Skeletal muscle cell (primary cell): ENCODE data around the gene HSPA8.

Experiments
- DNase-seq: peaks from one replicate; pipeline ENCODE4 v3.0.0-alpha.2; 2010; ENCODE audit warnings: low read depth
- H3K4me3 ChIP-seq: 2 replicates; pipeline ENCODE4 v1.5.1; 2011; ENCODE audit warnings: low read depth, mild to moderate bottlenecking, control low read depth, low read length, moderate library complexity

The HSPA8 gene

DNA sequence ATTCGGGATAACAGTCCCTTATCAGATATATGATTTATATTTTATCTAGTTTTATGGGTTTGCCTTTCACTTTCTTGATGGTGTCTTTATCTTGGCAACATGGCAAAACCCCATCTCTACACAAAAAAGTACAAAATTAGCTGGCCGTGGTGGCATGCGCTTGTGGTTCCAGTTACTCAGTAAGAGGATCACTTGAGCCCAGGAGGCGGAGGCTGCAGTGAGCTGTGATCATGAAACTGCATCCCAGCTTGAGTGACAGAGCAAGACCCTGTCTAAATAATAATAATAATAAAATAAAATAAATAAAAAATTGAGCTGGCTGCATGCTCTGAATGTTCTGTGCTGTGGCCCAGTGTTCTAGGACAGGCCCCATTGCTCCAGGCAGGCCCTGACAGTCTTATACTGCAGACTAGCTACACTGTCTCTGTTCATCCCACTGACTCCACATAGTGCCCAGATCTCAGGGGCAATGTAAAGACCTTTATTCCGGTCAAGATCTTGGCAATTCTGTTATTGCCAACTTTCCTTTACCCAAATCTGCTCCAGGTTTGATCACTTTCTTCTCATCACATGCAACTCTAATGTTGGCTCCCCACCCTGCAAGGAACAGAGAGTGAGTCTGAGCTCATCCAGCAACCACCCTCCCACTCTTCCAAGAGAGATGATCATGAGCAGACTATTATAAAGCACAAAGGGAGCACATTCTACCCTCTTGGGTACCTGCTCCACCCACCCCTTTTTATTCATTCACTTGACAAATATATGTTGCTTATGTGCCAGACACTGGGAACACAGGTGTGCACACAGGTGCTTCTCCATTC, 8.8 kb downstream of the HSPA8 start:
- H3K4me3 ChIP-seq, result no peak overlapping the region
- DNase-seq, result no peak

DNA sequence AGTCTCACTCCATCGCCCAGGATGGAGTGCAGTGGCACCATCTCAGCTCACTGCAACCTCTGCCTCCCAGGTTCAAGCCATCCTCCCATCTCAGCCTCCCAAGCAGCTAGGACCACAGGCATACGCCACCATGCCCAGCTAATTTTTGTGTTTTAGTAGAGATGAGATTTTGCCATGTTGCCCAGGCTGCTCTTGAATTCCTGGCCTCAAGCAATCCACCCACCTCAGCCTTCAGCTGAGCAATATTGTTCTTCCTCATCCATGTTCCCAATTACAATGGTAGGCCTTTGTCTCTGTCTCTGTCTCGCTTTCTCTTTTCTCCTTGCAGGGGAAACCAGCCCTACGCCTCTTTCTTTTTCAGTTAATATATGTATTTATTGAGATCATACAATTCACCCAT, 10.3 kb downstream of the HSPA8 start:
- DNase-seq, result no peak
- no peak overlapping the region for H3K4me3 ChIP-seq

GRCh38 chr11:123051146-123051545, 10.8 kb downstream of the HSPA8 start:
- no peak overlapping the region for H3K4me3 ChIP-seq
- no peak for DNase-seq

- H3K4me3 ChIP-seq, result no peak overlapping the region
- DNase-seq, result no peak
Measured at GRCh38 chr11:123047947-123048293, 14.0 kb downstream of the HSPA8 start.

DNA sequence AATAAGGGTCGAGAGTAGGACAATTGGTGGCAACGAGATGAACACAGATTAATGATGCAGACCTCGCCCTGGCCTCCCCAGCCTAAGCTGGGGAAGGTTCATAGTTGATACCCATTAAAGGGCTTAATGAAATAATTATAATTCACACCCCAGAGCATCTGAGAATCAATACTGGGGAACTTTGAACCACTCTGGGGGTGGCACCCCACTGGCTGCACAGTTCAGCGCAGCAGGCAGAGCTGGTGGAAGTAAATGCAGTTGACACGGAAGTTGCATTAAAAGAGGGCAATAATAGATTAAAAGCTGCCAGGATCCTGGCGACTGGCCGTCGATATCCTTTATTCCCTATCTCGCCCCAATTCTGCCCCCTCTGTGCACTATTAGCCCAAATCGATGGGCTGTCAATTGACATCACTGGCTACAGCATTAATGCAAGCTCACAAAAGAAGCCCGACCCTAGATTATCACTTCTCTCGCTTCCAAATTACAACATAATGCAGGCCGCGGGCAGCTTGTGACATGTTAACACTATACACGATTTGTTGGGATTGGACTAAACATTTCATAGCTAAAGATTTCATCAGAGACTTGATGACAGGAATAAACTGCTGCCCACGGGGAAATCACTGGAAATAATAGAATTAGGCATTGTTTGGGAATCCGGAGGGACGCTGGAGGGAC, 14.5 kb downstream of the HSPA8 start:
- H3K4me3 ChIP-seq, result no peak overlapping the region
- DNase-seq, result no peak

DNA sequence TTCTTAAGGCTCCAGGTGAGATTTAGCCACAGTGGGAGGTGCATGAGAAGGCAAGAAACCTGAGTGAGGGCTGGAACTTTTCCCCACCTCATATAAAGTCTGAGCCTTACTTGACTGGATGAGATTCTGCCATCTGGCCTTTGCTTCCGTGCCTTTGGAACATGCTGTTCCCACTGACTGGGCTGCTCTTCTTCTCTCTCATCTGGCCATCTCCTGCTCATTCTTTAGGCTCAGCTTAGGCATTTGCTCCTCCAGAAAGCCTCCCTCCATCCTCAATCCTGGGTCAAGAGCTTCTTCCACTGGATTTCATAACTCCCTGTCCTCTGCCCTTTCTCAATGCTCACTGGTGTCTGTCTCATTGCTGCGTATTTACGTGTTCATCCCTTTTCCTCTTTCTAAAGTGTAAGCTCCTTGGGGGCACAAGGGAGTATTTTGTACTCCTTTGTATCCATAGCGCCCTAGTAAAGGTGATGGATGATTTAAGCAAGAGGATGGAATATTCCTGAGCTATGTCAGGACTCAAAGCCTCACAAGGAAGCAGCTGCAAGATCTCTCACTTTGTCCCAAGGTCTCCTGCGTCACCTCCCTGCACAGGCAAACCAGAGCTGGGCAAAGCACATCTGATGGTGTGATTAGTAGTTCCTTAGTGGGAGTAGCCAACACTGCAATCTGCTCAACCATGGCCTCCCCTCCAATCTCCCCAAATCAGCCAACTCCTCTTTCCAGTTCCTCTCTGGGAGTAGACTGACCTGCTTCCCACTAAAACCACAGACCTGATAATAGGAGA, 15.3 kb downstream of the HSPA8 start:
- no peak overlapping the region for H3K4me3 ChIP-seq
- peak; percentile 43 for DNase-seq

- no peak for DNase-seq
- no peak overlapping the region for H3K4me3 ChIP-seq
Measured at GRCh38 chr11:123045101-123045500, 16.8 kb downstream of the HSPA8 start.

- no peak for DNase-seq
- no peak overlapping the region for H3K4me3 ChIP-seq
Measured at GRCh38 chr11:123041185-123041584, 20.8 kb downstream of the HSPA8 start.

GRCh38 chr11:123040111-123040432, 21.9 kb downstream of the HSPA8 start:
- no peak for DNase-seq

GRCh38 chr11:123035831-123036230, 26.1 kb downstream of the HSPA8 start:
- H3K4me3 ChIP-seq, result no peak overlapping the region

More at GRCh38 chr11:123040111-123040432, 21.9 kb downstream of the HSPA8 start:
- no peak overlapping the region for H3K4me3 ChIP-seq

GRCh38 chr11:123034597-123034996, 27.3 kb downstream of the HSPA8 start:
- no peak for DNase-seq
- H3K4me3 ChIP-seq, result no peak overlapping the region

More at GRCh38 chr11:123035831-123036230, 26.1 kb downstream of the HSPA8 start:
- DNase-seq, result no peak

- H3K4me3 ChIP-seq, result no peak overlapping the region
- no peak for DNase-seq
Measured at GRCh38 chr11:123033895-123034294, 28.0 kb downstream of the HSPA8 start.

- no peak overlapping the region for H3K4me3 ChIP-seq
- DNase-seq, result no peak
Measured at GRCh38 chr11:123030517-123030916, 31.4 kb downstream of the HSPA8 start.

GRCh38 chr11:123020968-123021367, 41.0 kb downstream of the HSPA8 start:
- H3K4me3 ChIP-seq, result no peak overlapping the region
- DNase-seq, result peak; percentile 12

GRCh38 chr11:123018702-123019101, 43.2 kb downstream of the HSPA8 start:
- DNase-seq, result no peak
- H3K4me3 ChIP-seq, result no peak overlapping the region

DNA sequence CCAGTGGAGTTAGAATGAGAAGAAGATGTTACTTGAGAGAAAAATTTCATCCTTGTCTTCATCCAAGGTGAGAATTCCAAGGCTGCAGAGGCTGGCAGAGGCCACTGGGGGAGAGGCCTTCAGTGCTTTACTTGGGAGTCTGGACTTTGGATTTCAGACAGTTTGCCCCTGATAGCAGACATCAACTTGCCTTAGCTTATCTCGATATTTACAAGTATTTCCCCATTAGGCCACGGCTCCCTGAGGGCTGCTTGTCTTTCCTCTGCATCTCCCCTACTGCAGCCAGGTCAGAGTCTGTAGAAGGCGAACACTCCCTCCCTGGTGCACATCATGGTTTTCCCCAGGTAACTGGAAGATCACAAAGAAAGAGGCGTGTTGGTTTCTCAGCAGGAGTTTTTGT, 50.4 kb downstream of the HSPA8 start:
- DNase-seq, result no peak
- no peak overlapping the region for H3K4me3 ChIP-seq
